Upper lobe of right lung (tissue), 1 donor: Measurements from ENCODE around the gene MYO16. TPM values are rescaled to one million over a fixed set of nuclear protein-coding genes. Genes with fewer than 3 reads are reported as not detected.

Source experiments
- ATAC-seq: fragments of 200-7000 bp; cut with Tn5 transposase; one replicate; pipeline ENCODE4 v1.9.1; 2020; ENCODE audit warnings: mild to moderate bottlenecking, moderate library complexity
- DNase-seq: peaks from one replicate; pipeline ENCODE4 v3.0.0-alpha.2; 2020
- H3K27ac ChIP-seq: fragments of 200-600 bp; one replicate; pipeline ENCODE4 v1.8.0; 2022
- H3K27me3 ChIP-seq: fragments of 200-600 bp; one replicate; pipeline ENCODE4 v1.8.0; 2022; ENCODE audit warnings: mild to moderate bottlenecking
- H3K36me3 ChIP-seq: fragments of 200-600 bp; one replicate; pipeline ENCODE4 v1.8.0; 2022
- H3K4me1 ChIP-seq: fragments of 200-600 bp; one replicate; pipeline ENCODE4 v1.8.0; 2022
- H3K4me3 ChIP-seq: fragments of 200-600 bp; one replicate; pipeline ENCODE4 v1.8.0; 2022; ENCODE audit warnings: mild to moderate bottlenecking
- H3K9me3 ChIP-seq: fragments of 200-600 bp; one replicate; pipeline ENCODE4 v1.8.0; 2022
- intact Hi-C: fragments of 100-400 bp; cut with DNase I; formaldehyde crosslinking; loops from one replicate; pipeline ENCODE4 v1.11.0; 2022
- total RNA-seq: library from RNA; stranded (reverse); fragmentation: NEBNext Ultra II Directional; extraction: Animal tissue kit (Norgen Biotek cat#: 25700); gene quantifications from one replicate; pipeline ENCODE4 v1.2.1, GENCODE V29; 2021
- TF ChIP-seq, protein P1 (sequence below): fragments of 200-600 bp; IDR thresholded peaks from one replicate; pipeline ENCODE4 v1.8.0; 2022; ENCODE audit warnings: antibody characterized with exemption
- donor health status: DM: no; HTN: yes; CAD: no; lungs with severe emphysema.

MYO16 gene
- total RNA-seq, 1 donor from 2014 or later: 0.46 TPM

DNA sequence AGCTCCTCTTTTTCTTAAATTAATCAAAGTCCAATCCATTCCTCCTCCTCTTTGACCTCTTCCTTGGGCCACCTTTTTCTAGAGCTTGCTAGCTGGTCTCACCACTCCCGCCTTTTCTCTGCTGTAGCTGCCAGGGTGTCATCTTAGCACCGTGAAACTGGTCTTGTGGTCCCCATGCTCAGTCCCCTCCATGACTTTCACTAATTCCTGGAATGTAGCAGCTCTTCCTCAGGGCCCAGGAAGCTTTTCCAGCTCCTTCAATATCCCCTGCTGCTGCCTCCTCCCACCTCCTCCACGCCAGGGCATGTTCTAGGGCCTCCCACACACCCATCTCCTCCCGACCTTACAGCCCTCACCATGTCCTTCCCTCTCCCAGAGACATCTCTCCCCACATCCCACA lies 222.2 kb downstream of the MYO16 start:
- no peak for DNase-seq
- intact Hi-C loops: no loop called here
- H3K36me3 ChIP-seq: no peaks in the 10 kb centered on the region
- no peak for ATAC-seq
- TF ChIP-seq, protein P1, sequence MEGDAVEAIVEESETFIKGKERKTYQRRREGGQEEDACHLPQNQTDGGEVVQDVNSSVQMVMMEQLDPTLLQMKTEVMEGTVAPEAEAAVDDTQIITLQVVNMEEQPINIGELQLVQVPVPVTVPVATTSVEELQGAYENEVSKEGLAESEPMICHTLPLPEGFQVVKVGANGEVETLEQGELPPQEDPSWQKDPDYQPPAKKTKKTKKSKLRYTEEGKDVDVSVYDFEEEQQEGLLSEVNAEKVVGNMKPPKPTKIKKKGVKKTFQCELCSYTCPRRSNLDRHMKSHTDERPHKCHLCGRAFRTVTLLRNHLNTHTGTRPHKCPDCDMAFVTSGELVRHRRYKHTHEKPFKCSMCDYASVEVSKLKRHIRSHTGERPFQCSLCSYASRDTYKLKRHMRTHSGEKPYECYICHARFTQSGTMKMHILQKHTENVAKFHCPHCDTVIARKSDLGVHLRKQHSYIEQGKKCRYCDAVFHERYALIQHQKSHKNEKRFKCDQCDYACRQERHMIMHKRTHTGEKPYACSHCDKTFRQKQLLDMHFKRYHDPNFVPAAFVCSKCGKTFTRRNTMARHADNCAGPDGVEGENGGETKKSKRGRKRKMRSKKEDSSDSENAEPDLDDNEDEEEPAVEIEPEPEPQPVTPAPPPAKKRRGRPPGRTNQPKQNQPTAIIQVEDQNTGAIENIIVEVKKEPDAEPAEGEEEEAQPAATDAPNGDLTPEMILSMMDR: no peak
- H3K27ac ChIP-seq: no peak overlapping the region
- no peaks in the 10 kb centered on the region for H3K9me3 ChIP-seq
- H3K4me3 ChIP-seq: no peak overlapping the region
- no peaks in the 10 kb centered on the region for H3K27me3 ChIP-seq
- H3K4me1 ChIP-seq: no peaks in the 10 kb centered on the region

DNA sequence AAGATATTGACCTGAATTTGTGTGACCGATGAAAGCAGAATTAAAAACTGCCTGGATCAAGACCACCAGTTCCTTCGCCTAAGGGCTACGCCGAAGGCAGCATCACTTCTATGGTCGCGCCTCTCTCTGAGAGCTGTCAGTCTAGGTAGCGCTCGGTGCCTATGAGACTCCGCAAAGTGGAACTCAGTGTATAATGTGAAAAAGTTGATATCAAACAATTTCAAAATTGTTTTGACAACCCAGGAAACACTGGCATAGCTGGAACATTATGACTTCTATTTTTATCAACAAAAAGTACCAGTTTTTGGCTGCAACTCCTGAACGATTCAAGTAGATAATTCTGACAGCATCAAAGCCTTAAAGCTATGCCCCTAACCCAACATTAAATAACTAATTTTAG lies 223.6 kb downstream of the MYO16 start:
- DNase-seq (no peak), ATAC-seq (no peak)
- no peaks in the 10 kb centered on the region for H3K9me3 ChIP-seq
- TF ChIP-seq, protein P1: no peak
- no peaks in the 10 kb centered on the region for H3K36me3 ChIP-seq
- no peaks in the 10 kb centered on the region for H3K27me3 ChIP-seq
- H3K4me1 ChIP-seq: no peaks in the 10 kb centered on the region
- no peak overlapping the region for H3K4me3 ChIP-seq
- H3K27ac ChIP-seq: no peak overlapping the region
- intact Hi-C loops: no loop called here

- no peaks in the 10 kb centered on the region for H3K9me3 ChIP-seq
- DNase-seq (no peak), ATAC-seq (no peak)
- H3K27me3 ChIP-seq: no peaks in the 10 kb centered on the region
- no peaks in the 10 kb centered on the region for H3K36me3 ChIP-seq
- no peak overlapping the region for H3K27ac ChIP-seq
- no peak overlapping the region for H3K4me3 ChIP-seq
- TF ChIP-seq, protein P1: no peak
- intact Hi-C loops: no loop called here
- H3K4me1 ChIP-seq: no peaks in the 10 kb centered on the region
Observed at GRCh38 chr13:108855737-108856387, 226.5 kb downstream of the MYO16 start.

DNA sequence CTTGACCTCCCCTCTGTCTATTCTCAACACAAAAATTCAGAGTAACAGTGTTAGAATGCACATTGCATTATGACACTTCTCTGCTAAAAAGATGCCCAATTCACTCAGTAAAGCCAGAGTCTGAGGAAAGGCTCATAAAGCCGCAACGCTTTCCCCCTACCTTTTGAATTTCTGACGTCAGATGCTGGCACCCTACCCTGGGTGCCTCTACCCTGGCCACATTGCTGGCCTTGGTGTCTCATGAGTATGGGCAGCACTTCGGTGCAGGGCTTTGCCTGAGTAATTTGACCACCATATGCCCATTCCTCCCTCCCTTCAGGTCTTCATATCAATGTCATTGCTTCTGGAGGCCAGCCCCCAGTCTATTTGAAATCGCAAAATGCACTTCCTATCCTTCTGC lies 229.3 kb downstream of the MYO16 start:
- Histone ChIP-seq H3K36me3 (no peaks in the 10 kb centered on the region), H3K27me3 (no peaks in the 10 kb centered on the region), H3K9me3 (no peaks in the 10 kb centered on the region), H3K4me1 (no peaks in the 10 kb centered on the region), H3K4me3 (no peak overlapping the region), H3K27ac (no peak overlapping the region)
- no peak for ATAC-seq
- TF ChIP-seq, protein P1: no peak
- intact Hi-C loops: no loop called here
- DNase-seq: no peak

GRCh38 chr13:108859197-108860012 lies 230.0 kb downstream of the MYO16 start:
- H3K36me3 ChIP-seq: no peaks in the 10 kb centered on the region
- no peak overlapping the region for H3K4me3 ChIP-seq
- DNase-seq (no peak), ATAC-seq (no peak)
- intact Hi-C loops: no loop called here
- H3K4me1 ChIP-seq: no peaks in the 10 kb centered on the region
- no peak overlapping the region for H3K27ac ChIP-seq
- TF ChIP-seq, protein P1: no peak
- H3K9me3 ChIP-seq: no peaks in the 10 kb centered on the region
- H3K27me3 ChIP-seq: no peaks in the 10 kb centered on the region
